ENCODE data around the gene KSR2.

DNA sequence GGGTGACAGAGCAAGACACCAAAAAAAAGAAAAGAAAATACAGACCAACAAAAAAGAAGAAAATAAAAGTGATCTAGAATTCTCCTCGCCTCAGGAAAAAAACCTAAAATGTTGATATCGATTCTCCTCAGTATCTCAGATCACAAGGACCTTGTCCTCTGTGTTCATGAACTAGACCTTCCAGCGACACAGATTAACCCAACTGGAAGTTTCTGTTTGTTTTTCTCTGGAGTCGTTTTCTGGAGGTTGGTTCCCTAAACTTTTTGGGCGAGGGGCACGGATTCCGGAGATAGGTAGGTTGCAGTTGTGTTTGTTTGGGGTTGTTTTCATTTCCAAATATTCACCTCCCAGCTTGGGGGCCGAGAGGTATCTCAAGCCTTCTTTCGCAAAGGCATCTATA is 47.2 kb upstream of the KSR2 start:
- TF ChIP-seq CTCF (IDR thresholded peaks at IDR 0.05; ENCODE audit: extremely low read depth in 1 of 2, insufficient read depth in 1 of 2, low read depth in 1 of 2, low read length in 2 of 2) (no peak), POLR2AphosphoS5 (IDR thresholded peaks at IDR 0.05; ENCODE audit: insufficient read depth, low read depth, low read length) (no peak), MAX (IDR thresholded peaks at IDR 0.05; ENCODE audit: insufficient read depth, insufficient read length) (no peak)

Data from endothelial cell of umbilical vein (primary cell).